Suprapubic skin (tissue), 4 donors: ENCODE results near the gene NKX2-1.

Experiments used
- EP300 ChIP-seq: sonication (generic); formaldehyde crosslinking; IDR thresholded peaks from one replicate; pipeline ENCODE4 v1.6.1; 2017; ENCODE audit warnings: antibody characterized with exemption
- POLR2A ChIP-seq, 2 donors: fragments of 450-650 bp; IDR thresholded peaks; one replicate each; pipeline ENCODE4 v1.6.1; 2017; ENCODE audit warnings: antibody characterized with exemption in 2 of 2, mild to moderate bottlenecking in 2 of 2, moderate library complexity in 2 of 2
- POLR2AphosphoS5 ChIP-seq, 3 donors: sonication (generic); formaldehyde crosslinking; IDR thresholded peaks; one replicate each; pipeline ENCODE4 v1.6.1; 2017; ENCODE audit warnings: antibody characterized with exemption in 3 of 3
- TF ChIP-seq, protein P1 (sequence below), 2 donors: fragments of 200-600 bp in 1 of 2; fragments of 450-650 bp in 1 of 2; sonication (generic) in 1 of 2; IDR thresholded peaks; one replicate each; pipeline ENCODE4 v1.5.1; 2016 to 2019; ENCODE audit warnings: antibody characterized with exemption in 2 of 2, mild to moderate bottlenecking in 1 of 2, moderate library complexity in 1 of 2

GRCh38 chr14:36485773-36486172, 34.3 kb downstream of the NKX2-1 start:
- TF ChIP-seq, protein P1, sequence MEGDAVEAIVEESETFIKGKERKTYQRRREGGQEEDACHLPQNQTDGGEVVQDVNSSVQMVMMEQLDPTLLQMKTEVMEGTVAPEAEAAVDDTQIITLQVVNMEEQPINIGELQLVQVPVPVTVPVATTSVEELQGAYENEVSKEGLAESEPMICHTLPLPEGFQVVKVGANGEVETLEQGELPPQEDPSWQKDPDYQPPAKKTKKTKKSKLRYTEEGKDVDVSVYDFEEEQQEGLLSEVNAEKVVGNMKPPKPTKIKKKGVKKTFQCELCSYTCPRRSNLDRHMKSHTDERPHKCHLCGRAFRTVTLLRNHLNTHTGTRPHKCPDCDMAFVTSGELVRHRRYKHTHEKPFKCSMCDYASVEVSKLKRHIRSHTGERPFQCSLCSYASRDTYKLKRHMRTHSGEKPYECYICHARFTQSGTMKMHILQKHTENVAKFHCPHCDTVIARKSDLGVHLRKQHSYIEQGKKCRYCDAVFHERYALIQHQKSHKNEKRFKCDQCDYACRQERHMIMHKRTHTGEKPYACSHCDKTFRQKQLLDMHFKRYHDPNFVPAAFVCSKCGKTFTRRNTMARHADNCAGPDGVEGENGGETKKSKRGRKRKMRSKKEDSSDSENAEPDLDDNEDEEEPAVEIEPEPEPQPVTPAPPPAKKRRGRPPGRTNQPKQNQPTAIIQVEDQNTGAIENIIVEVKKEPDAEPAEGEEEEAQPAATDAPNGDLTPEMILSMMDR (IDR thresholded peaks at IDR 0.05), result no peak
- TF ChIP-seq POLR2AphosphoS5 (IDR thresholded peaks at IDR 0.05) (no peak), EP300 (no peak), POLR2A (IDR thresholded peaks at IDR 0.05) (no peak)
